ENCODE results near the gene SH3D21.

Gene SH3D21

GRCh38 chr1:36306902-36307456 is 811 bp downstream of the SH3D21 start:
- Histone ChIP-seq H3K4me2 (ENCODE audit: insufficient read depth, low read length) (peak overlapping the region; percentile 90), H2AFZ (ENCODE audit: low read depth, low read length) (peak overlapping the region; percentile 82), H3K4me3 (ENCODE audit: low read depth in 1 of 2, low read length in 2 of 2) (peak overlapping the region; percentile 20 to 66; a peak in 3 of 4 replicates), H3K36me3 (ENCODE audit: insufficient read depth, low read length) (peaks cover 21% of the 10 kb centered on the region), H3K27ac (ENCODE audit: low read length) (peak overlapping the region; percentile 48), H3K9ac (ENCODE audit: low read depth, low read length) (peak overlapping the region; percentile 63), H3K4me1 (ENCODE audit: insufficient read depth, low read length) (peaks cover 23% of the 10 kb centered on the region), H4K20me1 (ENCODE audit: insufficient read depth, low read length) (peaks cover 3% of the 10 kb centered on the region; the same call in 1 of the 2 replicates), H3K27me3 (ENCODE audit: insufficient read depth, low read length, poor library complexity) (no peaks in the 10 kb centered on the region), H3K79me2 (ENCODE audit: insufficient read depth, low read length) (no peaks in the 10 kb centered on the region), H3K9me3 (ENCODE audit: insufficient read depth, low read length, severe bottlenecking) (no peaks in the 10 kb centered on the region)
- peak; percentile 99 for ATAC-seq (ENCODE audit: insufficient read depth, low read depth)
- TF ChIP-seq EZH2 (IDR thresholded peaks at IDR 0.05; ENCODE audit: borderline replicate concordance, low read depth, low read length, severe bottlenecking) (no peak), CTCF (IDR thresholded peaks at IDR 0.05; ENCODE audit: borderline replicate concordance, extremely low read depth, low read length, poor library complexity, severe bottlenecking) (no peak)
- DNase-seq, result peak; percentile 96

GRCh38 chr1:36307601-36308330 is 1.6 kb downstream of the SH3D21 start:
- Histone ChIP-seq H3K4me3 (ENCODE audit: low read depth in 1 of 2, low read length in 2 of 2) (peak overlapping the region; percentile 20 to 66; a peak in 3 of 4 replicates), H3K4me1 (ENCODE audit: insufficient read depth, low read length) (peaks cover 23% of the 10 kb centered on the region), H3K27ac (ENCODE audit: low read length) (no peak overlapping the region; the same call in 1 of the 2 replicates), H3K79me2 (ENCODE audit: insufficient read depth, low read length) (no peaks in the 10 kb centered on the region), H3K9me3 (ENCODE audit: insufficient read depth, low read length, severe bottlenecking) (no peaks in the 10 kb centered on the region), H3K4me2 (ENCODE audit: insufficient read depth, low read length) (peak overlapping the region; percentile 90), H3K9ac (ENCODE audit: low read depth, low read length) (peak overlapping the region; percentile 63), H4K20me1 (ENCODE audit: insufficient read depth, low read length) (0 out of 2 replicates have a peak, but pooled peaks cover 3% of the 10 kb centered on the region), H3K36me3 (ENCODE audit: insufficient read depth, low read length) (peaks cover 13% of the 10 kb centered on the region), H2AFZ (ENCODE audit: low read depth, low read length) (peak overlapping the region; percentile 82), H3K27me3 (ENCODE audit: insufficient read depth, low read length, poor library complexity) (no peaks in the 10 kb centered on the region)
- no peak for ATAC-seq (ENCODE audit: insufficient read depth, low read depth)
- no peak for DNase-seq
- TF ChIP-seq CTCF (IDR thresholded peaks at IDR 0.05; ENCODE audit: borderline replicate concordance, extremely low read depth, low read length, poor library complexity, severe bottlenecking) (no peak), EZH2 (IDR thresholded peaks at IDR 0.05; ENCODE audit: borderline replicate concordance, low read depth, low read length, severe bottlenecking) (no peak)

- Histone ChIP-seq H4K20me1 (ENCODE audit: insufficient read depth, low read length) (0 out of 2 replicates have a peak, but pooled peaks cover 3% of the 10 kb centered on the region), H2AFZ (ENCODE audit: low read depth, low read length) (no peak overlapping the region), H3K36me3 (ENCODE audit: insufficient read depth, low read length) (no peaks in the 10 kb centered on the region; the same call in none of the 2 replicates), H3K4me1 (ENCODE audit: insufficient read depth, low read length) (peaks cover 23% of the 10 kb centered on the region), H3K79me2 (ENCODE audit: insufficient read depth, low read length) (no peaks in the 10 kb centered on the region), H3K27ac (ENCODE audit: low read length) (no peak overlapping the region), H3K9ac (ENCODE audit: low read depth, low read length) (no peak overlapping the region), H3K4me3 (ENCODE audit: low read depth in 1 of 2, low read length in 2 of 2) (no peak overlapping the region), H3K27me3 (ENCODE audit: insufficient read depth, low read length, poor library complexity) (no peaks in the 10 kb centered on the region), H3K9me3 (ENCODE audit: insufficient read depth, low read length, severe bottlenecking) (no peaks in the 10 kb centered on the region), H3K4me2 (ENCODE audit: insufficient read depth, low read length) (no peak overlapping the region)
- TF ChIP-seq CTCF (IDR thresholded peaks at IDR 0.05; ENCODE audit: borderline replicate concordance, extremely low read depth, low read length, poor library complexity, severe bottlenecking) (no peak), EZH2 (IDR thresholded peaks at IDR 0.05; ENCODE audit: borderline replicate concordance, low read depth, low read length, severe bottlenecking) (no peak)
- ATAC-seq (ENCODE audit: insufficient read depth, low read depth) (no peak), DNase-seq (no peak)
These were observed 3.2 kb downstream of the SH3D21 start for GRCh38 chr1:36309397-36309796.
